Stimulated activated CD8-positive, alpha-beta memory T cell treated with anti-CD3 and anti-CD28 coated beads, Interleukin-7, amount 100 ng/mL, for 1 hour (primary cell): Measurements from ENCODE around the gene HNRNPA2B1.
"Not testable (repeated sequence)": the region's sequence is repeated elsewhere in the genome, so short reads cannot be mapped to it uniquely, and the experiment has no call there.

Experiments
- DNase-seq, 2 donors: peaks; one replicate each; pipeline ENCODE4 v3.0.0-alpha.2; 2020; ENCODE audit warnings: low read depth in 2 of 2

HNRNPA2B1 gene

DNA sequence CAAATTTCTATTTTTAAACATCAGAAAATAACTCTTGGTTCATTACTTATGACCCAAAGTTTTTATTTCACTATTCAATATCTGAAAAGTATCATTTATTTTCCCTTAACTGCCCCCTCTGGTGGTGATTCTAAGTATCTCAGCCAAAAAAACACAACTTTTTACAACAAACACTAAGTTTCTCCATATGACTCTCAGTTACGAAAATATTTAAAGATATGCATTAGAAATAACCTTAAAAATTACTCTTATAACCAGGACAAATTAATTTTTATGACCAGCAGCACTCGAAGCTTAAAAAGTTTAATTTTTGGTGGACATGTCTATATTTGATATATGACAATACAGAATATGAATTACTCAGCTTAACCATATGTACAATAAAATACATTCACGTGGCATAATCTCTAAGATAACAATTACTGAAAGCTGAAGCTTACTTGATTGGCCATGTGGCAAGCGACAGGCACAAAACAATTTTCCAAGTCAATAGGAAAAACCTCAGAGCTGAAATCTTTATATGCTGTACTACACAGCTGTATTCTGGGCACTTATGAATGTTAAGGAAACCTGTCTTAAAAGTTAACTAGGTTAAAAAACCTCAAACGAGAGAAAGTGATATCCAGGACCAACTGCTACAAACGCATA lies 2.3 kb downstream of the HNRNPA2B1 start:
- DNase-seq = no peak

GRCh38 chr7:26197153-26198115 lies 3.1 kb downstream of the HNRNPA2B1 start:
- no peak for DNase-seq

DNA sequence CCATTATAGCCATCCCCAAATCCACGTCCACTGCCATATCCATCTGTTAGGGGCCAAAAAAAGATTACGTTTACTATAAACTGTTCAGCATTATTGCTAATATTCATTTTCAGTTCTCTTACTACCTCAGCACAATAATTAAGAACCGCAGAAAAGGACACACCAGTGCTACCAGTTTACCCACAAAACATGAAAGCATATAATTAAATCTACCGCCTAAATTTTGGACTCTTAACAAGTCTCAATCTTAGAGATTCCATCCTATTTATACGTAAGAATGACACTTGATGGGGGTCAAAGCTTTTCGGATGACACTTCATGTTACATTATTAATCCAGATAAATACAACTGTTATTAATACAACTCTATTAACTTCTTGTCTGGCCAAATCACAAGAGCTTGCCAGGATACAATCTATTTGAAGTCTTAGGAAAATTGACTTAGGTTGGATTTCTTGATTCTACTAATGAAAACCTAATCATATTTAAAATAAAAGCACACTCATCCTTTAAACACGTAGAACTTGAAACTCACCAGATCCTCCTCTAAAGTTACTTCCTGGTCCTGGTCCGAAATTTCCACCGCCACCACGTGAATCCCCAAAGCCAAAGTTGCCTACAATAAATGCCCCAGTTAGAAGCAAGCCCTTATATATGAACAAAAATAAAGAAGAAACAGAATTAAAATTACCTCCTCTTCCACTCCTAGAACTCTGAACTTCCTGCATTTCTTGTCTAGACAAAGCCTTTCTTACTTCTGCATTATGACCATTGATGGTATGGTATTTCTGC lies 4.5 kb downstream of the HNRNPA2B1 start:
- DNase-seq = no peak

DNA sequence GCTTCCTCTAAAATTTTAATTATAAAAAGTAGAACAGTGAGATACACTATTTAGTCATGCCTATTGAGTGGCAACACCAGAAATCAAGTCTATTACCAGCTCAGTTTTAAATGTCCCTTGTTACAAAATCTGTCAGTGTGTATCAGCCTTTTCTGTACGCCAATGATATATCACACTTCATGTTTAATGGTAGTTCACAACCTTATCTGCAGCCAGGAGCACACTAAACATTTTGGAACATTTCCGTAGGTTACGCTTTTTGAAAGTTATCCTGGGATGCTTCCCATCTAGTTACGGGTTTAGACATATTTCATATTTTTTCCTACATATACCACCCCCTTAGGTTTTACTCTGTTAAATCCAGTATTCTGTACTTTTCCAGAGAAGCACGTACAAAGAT lies 5.4 kb downstream of the HNRNPA2B1 start:
- DNase-seq = no peak

- not testable (repeated sequence) for DNase-seq
Observed at GRCh38 chr7:26194764-26195163, 5.8 kb downstream of the HNRNPA2B1 start.

DNA sequence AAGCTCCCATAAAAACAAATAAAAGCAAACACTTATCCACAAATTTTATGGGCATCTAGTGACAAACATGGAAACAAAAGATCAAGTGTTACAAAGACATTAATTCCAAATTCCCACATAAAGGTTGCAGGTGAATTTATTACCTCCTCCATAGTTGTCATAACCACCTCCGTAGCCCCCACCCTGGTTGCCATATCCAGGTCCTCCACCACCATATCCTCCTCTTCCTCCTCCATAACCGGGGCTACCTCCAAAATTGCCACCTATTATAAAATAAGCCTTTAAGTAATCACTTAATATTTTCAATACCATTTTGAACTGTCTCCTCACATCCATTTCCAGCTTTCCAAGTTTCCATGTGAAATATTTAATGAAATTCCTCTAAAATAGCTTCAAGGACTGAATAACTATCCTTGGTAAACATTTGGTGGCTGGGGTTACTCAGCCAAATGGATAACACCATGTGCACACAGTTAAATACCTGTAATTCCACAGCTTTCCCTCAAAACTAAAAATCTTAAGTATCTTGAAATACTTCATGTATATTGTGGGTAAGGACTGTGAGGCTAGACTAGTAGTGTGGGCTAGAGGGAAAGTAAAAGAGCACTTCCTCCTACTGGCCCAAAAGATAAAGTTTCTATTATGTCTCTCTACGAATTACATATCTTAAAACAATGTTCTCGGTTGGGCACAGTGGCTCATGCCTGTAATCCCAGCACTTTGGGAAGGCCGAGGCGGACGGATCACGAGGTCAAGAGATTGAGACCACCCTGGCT lies 6.9 kb downstream of the HNRNPA2B1 start:
- DNase-seq = no peak

DNA sequence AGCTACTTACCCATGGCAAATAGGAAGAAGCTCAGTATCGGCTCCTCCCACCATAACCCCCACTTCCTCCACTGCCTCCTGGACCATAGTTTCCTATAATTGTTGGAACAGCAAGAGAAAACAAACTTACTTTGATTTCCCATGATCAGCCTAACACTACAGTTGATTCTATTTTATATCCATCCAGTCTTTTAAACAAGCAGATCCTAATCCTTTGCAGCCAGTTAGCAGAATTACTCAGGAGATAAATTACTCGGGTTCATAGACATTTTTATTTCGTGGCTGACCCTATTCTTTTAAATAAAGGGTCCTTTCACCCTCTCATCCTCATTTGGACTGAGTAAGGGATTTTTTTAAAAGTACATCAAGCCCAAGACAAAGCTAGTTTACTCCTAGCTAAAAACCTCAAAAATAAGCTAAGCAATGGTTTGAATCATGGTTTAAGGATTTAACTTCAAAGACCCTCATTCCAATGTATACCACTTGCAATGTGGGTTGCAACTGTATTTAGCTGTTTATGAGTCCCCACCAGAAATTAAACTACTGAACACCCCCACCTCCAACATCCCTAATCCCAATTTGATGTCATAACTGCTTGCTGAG lies 8.0 kb downstream of the HNRNPA2B1 start:
- DNase-seq = no peak

GRCh38 chr7:26191974-26192479 lies 8.5 kb downstream of the HNRNPA2B1 start:
- no peak for DNase-seq

DNA sequence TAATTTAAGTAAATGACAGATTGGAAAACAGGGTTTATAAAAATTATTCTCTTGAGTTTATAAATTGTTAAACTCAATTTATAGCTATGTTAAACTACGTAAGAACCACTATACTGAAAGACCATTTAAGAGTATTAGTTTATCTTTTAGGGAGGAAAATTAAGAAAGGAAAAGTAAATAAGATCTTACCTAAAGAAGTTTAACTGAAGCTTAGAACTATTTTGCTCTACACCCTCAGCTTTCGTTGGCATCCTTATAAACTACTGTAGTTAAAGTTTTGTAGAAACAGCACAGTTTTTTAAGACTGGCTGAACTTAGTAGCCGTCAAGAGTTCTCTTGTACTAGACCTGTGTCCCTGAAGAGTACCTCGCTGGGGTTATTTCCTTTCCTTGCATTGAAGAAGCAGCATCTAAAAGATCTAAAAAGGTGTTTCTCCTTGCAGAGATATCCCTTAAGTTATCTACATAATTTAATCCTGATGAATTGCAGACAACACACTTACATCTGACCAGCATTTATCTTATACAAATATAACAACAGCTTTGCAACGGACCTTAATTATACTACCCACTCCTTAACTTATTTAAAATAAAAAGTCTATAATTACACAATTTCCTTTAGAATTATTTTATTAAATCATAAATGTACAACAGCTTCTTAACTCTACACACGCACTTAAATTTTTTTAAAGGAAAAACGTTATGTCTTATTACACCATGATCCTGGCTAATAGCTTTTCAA lies 9.1 kb downstream of the HNRNPA2B1 start:
- no peak for DNase-seq

DNA sequence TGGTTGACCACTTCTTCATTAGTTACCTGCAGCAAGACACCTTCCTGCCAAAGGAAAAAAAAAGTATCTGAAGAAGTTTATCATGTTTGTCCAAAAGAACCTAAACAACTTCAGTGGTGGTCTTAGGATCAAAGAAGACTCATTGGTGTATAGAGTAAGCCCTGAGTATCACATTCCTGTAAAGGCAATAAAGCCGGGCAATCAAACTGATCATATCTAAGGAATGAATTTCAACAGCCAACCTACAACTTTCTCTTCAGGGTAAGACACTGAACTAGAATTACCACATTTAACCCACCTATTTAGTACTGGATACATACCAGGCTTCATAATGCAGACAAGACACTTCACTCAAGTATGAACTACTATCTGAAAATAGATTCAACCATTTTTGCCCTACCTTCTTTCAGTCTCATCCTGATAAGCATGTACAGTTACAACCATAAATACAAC lies 10.1 kb downstream of the HNRNPA2B1 start:
- no peak for DNase-seq

DNA sequence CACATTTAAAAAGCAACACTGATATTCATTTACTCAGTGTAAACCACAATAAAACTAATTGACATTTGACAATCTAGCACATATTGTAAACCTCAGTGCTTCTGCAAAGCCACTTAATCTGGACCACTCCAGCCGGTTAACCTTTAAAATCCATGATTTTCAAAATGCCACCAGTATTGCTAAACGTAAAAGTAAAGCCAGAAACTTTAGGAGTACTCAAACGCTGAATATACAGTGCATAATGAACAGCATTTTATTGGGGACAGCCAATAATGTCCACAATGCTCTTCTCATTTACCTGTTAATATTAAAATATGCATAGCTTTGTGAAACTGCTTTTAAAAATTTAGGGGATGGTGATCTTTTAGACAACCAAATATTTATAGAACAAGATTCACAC lies 10.8 kb downstream of the HNRNPA2B1 start:
- no peak for DNase-seq

GRCh38 chr7:26188957-26189541 lies 11.5 kb downstream of the HNRNPA2B1 start:
- DNase-seq = no peak

DNA sequence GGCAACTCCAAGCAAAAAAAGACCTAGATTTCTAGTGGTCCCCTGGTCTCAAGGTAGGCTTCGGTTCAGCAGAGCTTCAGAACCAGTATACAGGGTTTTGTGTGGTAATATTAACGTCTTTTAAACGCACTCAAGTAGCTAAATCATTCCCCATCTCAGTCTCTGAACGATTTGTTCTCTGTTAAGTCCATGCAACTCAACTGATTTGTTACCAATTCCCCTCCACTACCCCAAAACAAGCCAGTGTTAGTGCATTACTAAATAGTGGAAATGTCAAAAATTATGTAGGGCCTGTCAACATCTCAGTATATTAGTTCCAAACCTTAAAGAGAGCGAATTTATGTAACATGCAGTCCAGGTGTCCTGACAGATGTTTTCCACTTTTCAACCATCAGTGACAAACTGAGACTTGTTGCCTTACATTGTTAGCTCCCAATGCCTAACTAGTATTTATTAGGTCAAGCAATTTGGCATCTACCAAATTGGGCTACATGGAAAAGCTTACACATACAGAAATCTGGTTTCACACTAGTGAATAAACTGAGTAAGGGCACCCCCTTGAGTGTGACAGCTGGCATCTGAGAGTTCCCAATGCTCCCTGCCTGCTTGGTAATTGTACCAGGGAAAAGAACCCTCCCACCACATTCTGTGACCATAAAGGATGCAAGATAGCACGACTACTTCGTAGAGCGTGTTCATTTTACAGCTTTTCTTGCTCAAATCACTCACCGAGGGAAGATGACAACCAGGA lies 12.2 kb downstream of the HNRNPA2B1 start:
- DNase-seq = no peak

DNA sequence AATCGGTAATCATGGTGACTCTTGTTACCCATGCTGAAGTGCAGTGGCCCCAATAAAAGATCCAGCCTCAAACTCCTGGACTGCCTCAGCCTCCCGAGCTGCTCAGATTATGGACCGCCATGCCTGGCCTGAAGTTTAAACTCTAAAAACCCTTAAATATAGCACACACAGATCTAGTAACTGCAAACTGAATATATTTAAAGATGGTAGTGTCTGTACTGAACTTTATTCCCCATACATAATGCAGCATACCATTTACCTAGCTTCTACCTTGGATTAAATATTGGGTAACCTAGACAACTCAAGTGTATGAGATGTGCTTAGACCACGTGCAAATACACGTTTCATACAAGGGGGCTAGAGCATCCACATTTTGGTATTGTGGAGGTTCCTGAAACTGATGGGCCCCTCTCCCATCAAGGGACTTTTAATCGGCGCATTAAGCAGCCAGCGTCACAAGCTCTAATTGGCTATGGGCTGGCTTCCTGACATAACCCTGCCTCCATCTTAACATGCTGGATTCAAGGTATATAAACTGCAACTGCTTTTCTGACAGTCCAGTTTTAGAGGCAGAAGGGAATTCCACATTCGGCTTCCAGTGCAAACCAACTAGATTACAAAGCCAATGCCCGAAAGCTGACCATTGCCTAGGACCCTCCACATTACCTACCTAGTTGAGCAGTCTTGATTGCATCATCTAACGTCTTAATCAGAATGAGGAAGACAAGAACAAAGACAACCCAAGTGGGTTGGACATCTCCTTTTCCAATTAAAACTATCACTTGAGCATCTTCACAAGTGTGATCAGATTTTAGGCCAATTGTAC lies 13.0 kb downstream of the HNRNPA2B1 start:
- DNase-seq = no peak

DNA sequence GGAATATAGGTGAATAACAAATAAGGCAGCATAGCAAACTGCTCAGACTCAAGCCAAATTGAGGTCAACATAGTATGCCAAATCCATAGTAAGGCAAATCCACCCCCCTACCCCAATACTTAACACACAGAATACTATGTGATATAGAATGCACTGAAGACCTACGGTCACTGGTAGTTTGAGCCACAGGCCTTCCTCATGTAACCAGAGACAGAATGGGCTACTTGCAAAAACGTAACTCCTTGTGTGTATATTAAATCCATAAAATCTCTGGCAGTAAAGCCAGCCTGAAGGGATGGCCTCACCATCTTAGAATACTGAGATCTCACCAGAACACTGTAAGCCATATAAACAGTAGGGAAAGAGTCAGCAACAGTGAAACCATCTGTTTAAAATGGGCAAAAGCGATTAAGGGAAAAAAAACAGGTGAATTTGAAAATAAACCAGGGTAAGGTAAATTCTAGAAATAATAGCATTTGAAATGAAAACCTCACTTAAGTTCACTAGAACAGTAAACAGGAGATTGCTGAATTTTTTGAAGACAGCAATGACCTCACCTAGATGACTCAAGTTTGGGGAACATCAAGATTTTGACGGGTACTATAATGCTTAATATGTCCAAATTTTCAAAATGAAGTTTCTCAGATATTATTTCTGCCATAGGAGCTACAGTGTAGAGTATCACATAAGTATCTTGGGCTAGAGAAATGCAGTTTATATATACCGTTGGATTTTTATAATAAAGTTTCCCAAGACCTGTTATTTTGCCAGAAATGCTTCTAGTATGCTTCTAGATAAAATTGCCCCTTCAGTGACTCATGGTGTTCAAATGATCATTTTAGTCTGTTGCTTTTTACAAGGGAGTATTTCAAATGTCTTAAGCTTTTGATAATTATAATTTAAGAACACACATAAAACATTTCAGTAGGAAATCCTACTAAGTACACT lies 13.9 kb downstream of the HNRNPA2B1 start:
- DNase-seq = no peak

DNA sequence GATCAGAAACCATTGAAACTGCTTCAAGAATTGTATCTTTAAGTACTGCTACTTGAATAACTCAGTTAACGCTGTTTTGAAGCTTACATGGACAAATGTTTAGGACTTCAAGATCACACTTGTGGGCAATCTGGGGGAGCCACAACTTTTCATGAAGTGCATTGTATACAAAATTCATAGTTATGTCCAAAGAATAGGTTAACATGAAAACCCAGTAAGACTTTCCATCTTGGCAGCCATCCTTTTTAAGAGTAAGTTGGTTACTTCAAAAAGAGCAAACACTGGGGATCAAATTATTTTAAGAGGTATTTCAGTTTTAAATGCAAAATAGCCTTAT lies 14.7 kb downstream of the HNRNPA2B1 start:
- no peak for DNase-seq
